CD14-positive monocyte (primary cell): ENCODE data around the gene CNTROB. TPM values are rescaled to one million over a fixed set of nuclear protein-coding genes. Genes with fewer than 3 reads are reported as not detected.

Source experiments
- DNase-seq, 3 donors: peaks; one replicate each; pipeline ENCODE4 v3.0.0-alpha.2; 2011 to 2022
- H2AFZ ChIP-seq: 2 replicates; pipeline ENCODE4 v1.6.0; 2012; ENCODE audit warnings: mild to moderate bottlenecking, low read depth, low read length, inconsistent platforms; ENCODE audit not compliant: insufficient read depth, poor library complexity, severe bottlenecking
- H3K27ac ChIP-seq, 2 donors: 1 replicate in 1 of 2; 2 replicates in 1 of 2; pipeline ENCODE4 v1.5.1; 2012 to 2013; ENCODE audit warnings: low read length in 2 of 2, control low read depth in 1 of 2, inconsistent platforms in 1 of 2, low read depth in 1 of 2, mild to moderate bottlenecking in 1 of 2
- H3K27me3 ChIP-seq, 2 donors: one replicate each; pipeline versions ENCODE4 v1.6.0 to v1.6.1; 2011 to 2013; ENCODE audit warnings: low read length in 2 of 2; ENCODE audit not compliant: control insufficient read depth in 2 of 2, insufficient read depth in 2 of 2
- H3K36me3 ChIP-seq, 2 donors: replicated peaks in 1 of 2; 1 replicate in 1 of 2; 2 replicates in 1 of 2; pipeline versions ENCODE4 v1.5.1 to v1.6.1; 2012 to 2013; ENCODE audit warnings: low read length in 2 of 2, control low read depth in 1 of 2, inconsistent platforms in 1 of 2, mild to moderate bottlenecking in 1 of 2; ENCODE audit not compliant: insufficient read depth in 2 of 2, control insufficient read depth in 1 of 2
- H3K4me1 ChIP-seq, 2 donors: 1 replicate in 1 of 2; 2 replicates in 1 of 2; pipeline versions ENCODE4 v1.5.1 to v1.6.1; 2012 to 2013; ENCODE audit warnings: low read length in 2 of 2, control low read depth in 1 of 2, inconsistent platforms in 1 of 2, mild to moderate bottlenecking in 1 of 2, moderate library complexity in 1 of 2; ENCODE audit not compliant: insufficient read depth in 2 of 2, control insufficient read depth in 1 of 2
- H3K4me2 ChIP-seq: replicated peaks from 2 replicates; pipeline ENCODE3; 2012; ENCODE audit warnings: low read length, moderate library complexity, mild to moderate bottlenecking; ENCODE audit not compliant: poor library complexity, severe bottlenecking; ENCODE audit errors: extremely low read depth
- H3K4me3 ChIP-seq, 3 experiments: fragments of 200-600 bp in 1 of 3; sonication (generic) in 1 of 3; replicated peaks in 1 of 3; 1 replicate in 2 of 3; 2 replicates in 1 of 3; pipeline ENCODE4 v1.5.1; 2011 to 2013; ENCODE audit warnings: low read length in 3 of 3, mild to moderate bottlenecking in 3 of 3, control low read depth in 2 of 3, low read depth in 2 of 3, inconsistent platforms in 1 of 3, moderate library complexity in 1 of 3
- H3K79me2 ChIP-seq: 2 replicates; pipeline ENCODE4 v1.6.0; 2012; ENCODE audit warnings: mild to moderate bottlenecking, control low read depth, inconsistent platforms, low read length, moderate library complexity; ENCODE audit not compliant: insufficient read depth
- H3K9ac ChIP-seq: 2 replicates; pipeline ENCODE4 v1.6.0; 2017; ENCODE audit warnings: low read length, mild to moderate bottlenecking; ENCODE audit not compliant: insufficient read depth, poor library complexity, severe bottlenecking
- H3K9me3 ChIP-seq, 2 donors: replicated peaks in 1 of 2; 1 replicate in 1 of 2; 2 replicates in 1 of 2; pipeline versions ENCODE4 v1.5.1 to v1.6.1; 2012 to 2013; ENCODE audit warnings: low read length in 2 of 2, control low read depth in 1 of 2; ENCODE audit not compliant: control insufficient read depth in 1 of 2, insufficient read depth in 1 of 2
- H4K20me1 ChIP-seq: 2 replicates; pipeline ENCODE4 v1.6.0; 2012; ENCODE audit warnings: mild to moderate bottlenecking, low read length, control low read depth, moderate library complexity; ENCODE audit not compliant: insufficient read depth
- H3K27ac Mint-ChIP-seq, 7 donors: one replicate each; pipeline ENCODE4 v1.8.0; 2020; ENCODE audit warnings: mild to moderate bottlenecking in 7 of 7, mixed read lengths in 7 of 7, moderate library complexity in 6 of 7, inconsistent platforms in 2 of 7
- H3K27me3 Mint-ChIP-seq, 3 donors: one replicate each; pipeline ENCODE4 v1.8.0; 2021 to 2022; ENCODE audit warnings: low read depth in 3 of 3, mild to moderate bottlenecking in 3 of 3, mixed read lengths in 3 of 3, moderate library complexity in 3 of 3, inconsistent platforms in 1 of 3
- H3K36me3 Mint-ChIP-seq, 2 donors: one replicate each; pipeline ENCODE4 v1.8.0; 2020; ENCODE audit warnings: mixed read lengths in 2 of 2, inconsistent platforms in 1 of 2, mild to moderate bottlenecking in 1 of 2
- H3K4me1 Mint-ChIP-seq: one replicate; pipeline ENCODE4 v1.8.0; 2020; ENCODE audit warnings: mild to moderate bottlenecking, mixed read lengths
- H3K4me3 Mint-ChIP-seq, 2 donors: one replicate each; pipeline ENCODE4 v1.8.0; 2020; ENCODE audit warnings: mild to moderate bottlenecking in 2 of 2, mixed read lengths in 2 of 2, moderate library complexity in 1 of 2
- H3K9me3 Mint-ChIP-seq, 7 donors: one replicate each; pipeline ENCODE4 v1.8.0; 2020 to 2022; ENCODE audit warnings: mixed read lengths in 7 of 7, mild to moderate bottlenecking in 6 of 7, moderate library complexity in 6 of 7, inconsistent platforms in 2 of 7
- WGBS: methylation state at CpG from one replicate; pipeline ENCODE4 v1.1.5; 2013; ENCODE audit warnings: missing lambda C conversion rate; ENCODE audit not compliant: insufficient coverage; 5-methylcytosine and 5-hydroxymethylcytosine counted together
- intact Hi-C, 2 donors: fragments of 100-400 bp; cut with micrococcal nuclease; formaldehyde crosslinking; loops; one replicate each; pipeline versions ENCODE4 v1.15.0 to v1.15.1; 2023
- polyA plus RNA-seq, 3 donors: library from polyadenylated mRNA; depleted of rRNA in 1 of 3; unstranded in 2 of 3; stranded (reverse) in 1 of 3; fragments of 300-500 nt in 2 of 3; fragments of >200 nt in 1 of 3; fragmentation: Illumina TruSeq in 2 of 3; gene quantifications; 1 replicate in 2 of 3; 2 replicates in 1 of 3; pipeline ENCODE4 v1.2.3, GENCODE V29; 2012 to 2021
- TF ChIP-seq, protein P1 (sequence below): fragments of 200-600 bp; IDR thresholded peaks from one replicate; pipeline ENCODE4 v1.8.0; 2022; ENCODE audit warnings: antibody characterized with exemption, mild to moderate bottlenecking

The CNTROB gene
- polyA plus RNA-seq, 3 donors = 4.7 to 22.8 (median 6.5) TPM

DNA sequence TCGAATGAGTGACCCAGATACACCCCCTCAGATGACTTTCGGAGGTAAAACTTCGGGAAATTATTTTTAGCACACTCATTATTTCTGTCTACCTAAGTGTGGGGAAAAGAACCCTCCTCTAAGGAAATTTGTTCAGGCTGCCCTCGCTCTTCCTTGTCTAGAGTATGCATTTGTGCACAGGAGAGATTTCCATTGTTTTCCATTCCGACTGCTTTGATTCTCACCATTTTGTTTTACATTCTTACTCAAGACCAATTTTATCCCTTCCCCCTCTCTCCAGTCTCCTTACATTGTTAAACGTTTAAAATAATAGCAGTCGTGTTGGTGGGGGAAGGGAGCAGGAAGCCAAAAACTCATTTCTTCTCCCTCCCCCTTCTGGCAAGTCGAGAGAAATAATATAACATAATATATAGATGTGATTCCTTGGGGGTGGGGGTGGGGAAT lies 44.9 kb upstream of the CNTROB start:
- H3K4me1 ChIP-seq = peaks cover 63 to 71% of the 10 kb centered on the region in 2 donors
- Mint-ChIP-seq H3K27me3 (peaks cover 0 to 1% (median 1%) of the 10 kb centered on the region in 3 donors), H3K4me1 (peaks cover 11% of the 10 kb centered on the region), H3K36me3 (peaks cover 18 to 27% of the 10 kb centered on the region in 2 donors), H3K9me3 (no peaks in the 10 kb centered on the region), H3K27ac (no peak overlapping the region), H3K4me3 (no peak overlapping the region)
- H4K20me1 ChIP-seq = peaks cover 13% of the 10 kb centered on the region
- peak overlapping the region; percentile 48 to 98 (median 89) for H3K4me3 ChIP-seq
- H3K36me3 ChIP-seq = peaks cover 14 to 24% of the 10 kb centered on the region in 2 donors
- H3K79me2 ChIP-seq = peaks cover 88% of the 10 kb centered on the region
- no peaks in the 10 kb centered on the region for H3K9me3 ChIP-seq
- intact Hi-C loops = no loop called here
- no peaks in the 10 kb centered on the region for H3K27me3 ChIP-seq
- peak overlapping the region; percentile 37 to 82 for H3K27ac ChIP-seq
- peak overlapping the region; percentile 74 for H3K9ac ChIP-seq
- no peak for DNase-seq
- peak overlapping the region; percentile 99 for H3K4me2 ChIP-seq
- TF ChIP-seq, protein P1, sequence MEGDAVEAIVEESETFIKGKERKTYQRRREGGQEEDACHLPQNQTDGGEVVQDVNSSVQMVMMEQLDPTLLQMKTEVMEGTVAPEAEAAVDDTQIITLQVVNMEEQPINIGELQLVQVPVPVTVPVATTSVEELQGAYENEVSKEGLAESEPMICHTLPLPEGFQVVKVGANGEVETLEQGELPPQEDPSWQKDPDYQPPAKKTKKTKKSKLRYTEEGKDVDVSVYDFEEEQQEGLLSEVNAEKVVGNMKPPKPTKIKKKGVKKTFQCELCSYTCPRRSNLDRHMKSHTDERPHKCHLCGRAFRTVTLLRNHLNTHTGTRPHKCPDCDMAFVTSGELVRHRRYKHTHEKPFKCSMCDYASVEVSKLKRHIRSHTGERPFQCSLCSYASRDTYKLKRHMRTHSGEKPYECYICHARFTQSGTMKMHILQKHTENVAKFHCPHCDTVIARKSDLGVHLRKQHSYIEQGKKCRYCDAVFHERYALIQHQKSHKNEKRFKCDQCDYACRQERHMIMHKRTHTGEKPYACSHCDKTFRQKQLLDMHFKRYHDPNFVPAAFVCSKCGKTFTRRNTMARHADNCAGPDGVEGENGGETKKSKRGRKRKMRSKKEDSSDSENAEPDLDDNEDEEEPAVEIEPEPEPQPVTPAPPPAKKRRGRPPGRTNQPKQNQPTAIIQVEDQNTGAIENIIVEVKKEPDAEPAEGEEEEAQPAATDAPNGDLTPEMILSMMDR = no peak
- peak overlapping the region; percentile 69 for H2AFZ ChIP-seq
- WGBS = no CpG with 5 or more reads among the region's 8 CpGs

DNA sequence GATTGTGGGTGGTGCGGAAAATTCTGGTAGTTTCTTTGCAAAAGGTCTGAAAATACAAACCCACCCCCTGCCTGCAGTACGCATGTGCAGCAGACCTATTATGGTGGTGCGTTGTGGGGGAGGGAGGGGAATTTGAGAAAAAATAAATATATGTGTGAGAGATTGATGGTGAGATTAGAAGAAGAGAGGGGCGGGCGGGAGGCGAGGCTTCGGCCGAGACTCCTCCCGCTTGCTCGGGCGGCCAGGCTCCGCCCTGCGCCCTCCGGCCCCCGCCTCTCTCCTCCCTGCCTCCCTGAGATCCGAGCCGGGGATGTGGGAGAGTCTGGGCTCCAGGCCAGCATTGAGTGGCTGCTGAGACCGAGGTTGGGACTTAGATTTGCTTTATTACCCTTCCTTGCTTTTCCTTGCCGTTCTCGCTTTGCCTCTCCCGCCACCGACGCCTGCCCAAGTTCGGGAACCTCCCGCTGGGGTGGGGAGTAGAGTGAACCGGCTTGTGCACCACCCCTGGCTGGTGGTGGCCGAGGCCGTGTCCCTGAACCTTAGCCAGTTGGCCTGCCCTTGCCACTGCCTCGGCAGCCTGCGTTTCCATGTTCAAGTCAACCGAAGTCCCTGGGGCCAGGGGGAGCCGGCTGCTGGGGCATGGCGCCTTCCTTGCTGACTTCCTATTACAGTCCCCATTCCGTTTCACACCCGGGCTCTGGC lies 44.4 kb upstream of the CNTROB start:
- peaks cover 60 to 71% of the 10 kb centered on the region in 2 donors for H3K4me1 ChIP-seq
- H3K27me3 ChIP-seq = no peaks in the 10 kb centered on the region
- no peak overlapping the region for H3K4me3 Mint-ChIP-seq
- TF ChIP-seq, protein P1 = no peak
- intact Hi-C loops = no loop called here
- H3K4me3 ChIP-seq = peak overlapping the region; percentile 48 to 98 (median 89)
- H2AFZ ChIP-seq = peak overlapping the region; percentile 97
- peak overlapping the region; percentile 79 to 82 for H3K27ac ChIP-seq
- H3K36me3 Mint-ChIP-seq = peaks cover 19 to 27% of the 10 kb centered on the region in 2 donors
- peaks cover 0 to 1% (median 1%) of the 10 kb centered on the region in 3 donors for H3K27me3 Mint-ChIP-seq
- H4K20me1 ChIP-seq = peaks cover 13% of the 10 kb centered on the region
- no peaks in the 10 kb centered on the region for H3K9me3 Mint-ChIP-seq
- 0% methylated on average over 14 of the region's 35 CpGs for WGBS
- no peak overlapping the region for H3K27ac Mint-ChIP-seq
- peak overlapping the region; percentile 73 for H3K9ac ChIP-seq
- H3K36me3 ChIP-seq = peaks cover 14 to 25% of the 10 kb centered on the region in 2 donors
- peak; percentile 25 to 49 (median 39) for DNase-seq
- H3K79me2 ChIP-seq = peaks cover 84% of the 10 kb centered on the region
- H3K4me1 Mint-ChIP-seq = peaks cover 13% of the 10 kb centered on the region
- H3K9me3 ChIP-seq = no peaks in the 10 kb centered on the region
- peak overlapping the region; percentile 99 for H3K4me2 ChIP-seq
